NB4 (cell line): ENCODE results near the gene NEO1.

Experiments
- CTCF ChIP-seq: IDR thresholded peaks from one replicate; pipeline ENCODE4 v1.5.1; 2012; ENCODE audit warnings: low read depth, low read length
- MAX ChIP-seq: IDR thresholded peaks from 2 replicates; pipeline ENCODE4 v1.6.1; 2011; ENCODE audit warnings: low read depth, low read length
- POLR2A ChIP-seq: IDR thresholded peaks from 2 replicates; pipeline ENCODE4 v1.6.1; 2011; ENCODE audit warnings: mild to moderate bottlenecking; ENCODE audit not compliant: insufficient read length; ENCODE audit errors: extremely low read depth

- TF ChIP-seq POLR2A (no peak), CTCF (no peak), MAX (no peak)
These were observed 272.4 kb downstream of the NEO1 start for GRCh38 chr15:73324496-73325170.
